OCI-LY3 (cell line): ENCODE data around the gene POU6F2.

ENCODE experiments used
- H2AFZ ChIP-seq: fragments of 200-600, 300-600 bp; shearing (Covaris generic); 2 replicates; pipeline ENCODE4 v1.6.0; 2014; ENCODE audit warnings: antibody characterized with exemption, low read depth, low read length
- H3K27ac ChIP-seq: fragments of 200-600, 300-600 bp; sonication (generic); 2 replicates; pipeline ENCODE4 v1.5.1; 2014; ENCODE audit warnings: mild to moderate bottlenecking, low read length, moderate library complexity, mixed read lengths
- H3K27me3 ChIP-seq: fragments of 200-600, 300-600 bp; sonication (generic); 2 replicates; pipeline ENCODE4 v1.6.1; 2014; ENCODE audit warnings: low read depth, low read length, mixed read lengths
- H3K36me3 ChIP-seq: fragments of 200-600, 300-600 bp; sonication (generic); replicated peaks from 2 replicates; pipeline ENCODE3; 2014; ENCODE audit warnings: low read depth, low read length, mixed read lengths
- H3K4me1 ChIP-seq: fragments of 300-600, 200-600 bp; sonication (generic); 2 replicates; pipeline ENCODE4 v1.6.1; 2014; ENCODE audit warnings: low read length, mixed read lengths
- H3K4me2 ChIP-seq: fragments of 200-600, 300-600 bp; sonication (generic); 2 replicates; pipeline ENCODE4 v1.6.1; 2014; ENCODE audit warnings: low read length, mixed read lengths
- H3K4me3 ChIP-seq: fragments of 300-600, 200-600 bp; sonication (generic); 2 replicates; pipeline ENCODE4 v1.5.1; 2014; ENCODE audit warnings: antibody characterized with exemption, mild to moderate bottlenecking, low read length, moderate library complexity
- H3K79me2 ChIP-seq: fragments of 300-600, 200-600 bp; shearing (Covaris generic); 2 replicates; pipeline ENCODE4 v1.6.1; 2014; ENCODE audit warnings: mild to moderate bottlenecking, low read length, mixed read lengths
- H3K9ac ChIP-seq: fragments of 300-600, 200-600 bp; shearing (Covaris generic); 2 replicates; pipeline ENCODE4 v1.6.0; 2014; ENCODE audit warnings: mild to moderate bottlenecking, low read length, moderate library complexity
- H3K9me3 ChIP-seq: fragments of 200-600, 300-600 bp; shearing (Covaris generic); 2 replicates; pipeline ENCODE4 v1.6.1; 2014; ENCODE audit warnings: low read length, mixed read lengths; ENCODE audit not compliant: insufficient read depth
- H4K20me1 ChIP-seq: fragments of 200-600, 300-600 bp; sonication (generic); 2 replicates; pipeline ENCODE4 v1.6.1; 2016; ENCODE audit warnings: low read length, mixed read lengths; ENCODE audit not compliant: insufficient read depth
- EZH2phosphoT487 ChIP-seq: fragments of 200-600 bp; shearing (Covaris generic); IDR thresholded peaks from 2 replicates; pipeline ENCODE4 v1.6.1; 2018; ENCODE audit warnings: antibody characterized with exemption, mixed run types, low read depth
- TF ChIP-seq, protein P1 (sequence below): fragments of 200-600, 300-600 bp; sonication (generic); IDR thresholded peaks from 2 replicates; pipeline ENCODE4 v1.5.1; 2014; ENCODE audit warnings: antibody characterized with exemption, low read length, low read depth

Gene POU6F2

DNA sequence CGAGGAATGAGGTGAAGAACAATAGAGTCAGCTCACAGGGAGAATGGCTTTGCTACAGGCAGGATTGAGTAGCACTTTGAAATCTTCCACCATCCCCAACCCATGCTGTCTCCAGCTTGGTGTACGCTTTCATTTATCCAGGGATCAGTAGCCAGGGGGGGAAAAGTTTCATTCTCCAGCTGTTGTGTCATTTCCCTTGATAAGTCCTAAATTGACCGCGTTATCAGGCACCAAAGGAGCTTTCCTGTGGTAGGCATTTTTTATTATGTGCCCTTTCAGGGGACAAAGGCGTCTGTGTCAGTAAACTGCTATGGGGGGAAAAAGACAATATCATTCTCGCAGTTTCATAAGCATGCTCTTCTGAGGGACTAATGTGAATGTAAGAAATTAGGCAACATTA lies 481.9 kb downstream of the POU6F2 start:
- H3K27ac ChIP-seq: no peak overlapping the region
- TF ChIP-seq EZH2phosphoT487: no peak
- TF ChIP-seq, protein P1, sequence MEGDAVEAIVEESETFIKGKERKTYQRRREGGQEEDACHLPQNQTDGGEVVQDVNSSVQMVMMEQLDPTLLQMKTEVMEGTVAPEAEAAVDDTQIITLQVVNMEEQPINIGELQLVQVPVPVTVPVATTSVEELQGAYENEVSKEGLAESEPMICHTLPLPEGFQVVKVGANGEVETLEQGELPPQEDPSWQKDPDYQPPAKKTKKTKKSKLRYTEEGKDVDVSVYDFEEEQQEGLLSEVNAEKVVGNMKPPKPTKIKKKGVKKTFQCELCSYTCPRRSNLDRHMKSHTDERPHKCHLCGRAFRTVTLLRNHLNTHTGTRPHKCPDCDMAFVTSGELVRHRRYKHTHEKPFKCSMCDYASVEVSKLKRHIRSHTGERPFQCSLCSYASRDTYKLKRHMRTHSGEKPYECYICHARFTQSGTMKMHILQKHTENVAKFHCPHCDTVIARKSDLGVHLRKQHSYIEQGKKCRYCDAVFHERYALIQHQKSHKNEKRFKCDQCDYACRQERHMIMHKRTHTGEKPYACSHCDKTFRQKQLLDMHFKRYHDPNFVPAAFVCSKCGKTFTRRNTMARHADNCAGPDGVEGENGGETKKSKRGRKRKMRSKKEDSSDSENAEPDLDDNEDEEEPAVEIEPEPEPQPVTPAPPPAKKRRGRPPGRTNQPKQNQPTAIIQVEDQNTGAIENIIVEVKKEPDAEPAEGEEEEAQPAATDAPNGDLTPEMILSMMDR: no peak
- no peak overlapping the region for H2AFZ ChIP-seq
- no peaks in the 10 kb centered on the region for H3K4me1 ChIP-seq
- H3K36me3 ChIP-seq: no peaks in the 10 kb centered on the region
- no peaks in the 10 kb centered on the region for H4K20me1 ChIP-seq
- H3K4me2 ChIP-seq: no peak overlapping the region
- no peak overlapping the region for H3K9ac ChIP-seq
- peaks cover 49% of the 10 kb centered on the region for H3K27me3 ChIP-seq
- H3K9me3 ChIP-seq: no peaks in the 10 kb centered on the region
- H3K79me2 ChIP-seq: no peaks in the 10 kb centered on the region
- H3K4me3 ChIP-seq: no peak overlapping the region

DNA sequence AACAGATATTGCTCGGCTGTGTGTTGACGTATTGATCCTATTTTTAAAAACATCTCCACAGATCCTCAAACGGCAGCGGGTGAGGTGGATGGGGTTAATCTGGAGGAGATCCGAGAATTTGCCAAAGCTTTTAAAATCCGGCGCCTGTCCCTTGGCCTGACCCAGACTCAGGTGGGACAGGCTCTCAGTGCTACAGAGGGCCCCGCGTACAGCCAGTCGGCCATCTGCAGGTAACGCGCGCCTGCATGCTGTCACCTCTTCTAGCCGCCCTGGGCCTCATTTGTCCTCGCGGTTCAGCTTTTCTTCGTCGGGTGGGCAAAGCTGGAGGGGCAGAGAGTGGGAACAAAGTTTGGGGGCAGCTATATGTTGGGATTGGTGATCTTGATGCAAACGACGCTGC lies 482.8 kb downstream of the POU6F2 start:
- H3K4me1 ChIP-seq: peaks cover 4% of the 10 kb centered on the region; the same call in 1 of the 2 replicates
- no peak overlapping the region for H3K27ac ChIP-seq
- no peaks in the 10 kb centered on the region for H3K9me3 ChIP-seq
- no peak overlapping the region for H3K4me2 ChIP-seq
- no peak overlapping the region for H2AFZ ChIP-seq
- TF ChIP-seq, protein P1: no peak
- TF ChIP-seq EZH2phosphoT487: no peak
- H3K4me3 ChIP-seq: no peak overlapping the region
- no peaks in the 10 kb centered on the region for H3K79me2 ChIP-seq
- H4K20me1 ChIP-seq: no peaks in the 10 kb centered on the region
- no peaks in the 10 kb centered on the region for H3K36me3 ChIP-seq
- peaks cover 43% of the 10 kb centered on the region for H3K27me3 ChIP-seq
- no peak overlapping the region for H3K9ac ChIP-seq

DNA sequence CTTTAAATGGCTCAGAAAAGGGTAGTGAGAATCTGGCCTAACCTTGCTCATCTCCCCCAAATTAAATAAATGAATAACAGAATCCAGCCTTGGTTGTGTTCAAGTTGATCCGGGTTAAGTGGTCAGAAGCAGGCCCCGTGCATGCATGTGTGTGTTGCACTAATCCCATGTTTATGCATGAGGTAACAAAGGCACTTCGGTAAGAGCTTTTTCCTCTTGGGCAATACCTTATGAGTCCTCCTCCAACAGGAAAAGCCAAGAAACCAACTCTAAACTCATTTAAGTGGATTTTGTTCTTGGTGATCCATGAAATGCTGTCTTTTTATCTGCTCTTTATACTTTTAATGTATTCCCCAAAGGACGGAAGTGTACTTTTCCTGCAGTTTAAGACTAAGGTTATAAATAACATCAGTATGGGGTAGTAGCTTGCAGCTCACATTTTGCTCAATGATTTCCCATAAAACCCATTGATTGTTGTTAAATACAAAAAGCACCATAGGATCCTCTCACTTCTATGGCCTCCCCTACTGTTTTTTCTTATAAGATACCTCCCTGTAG lies 483.6 kb downstream of the POU6F2 start:
- no peak overlapping the region for H3K27ac ChIP-seq
- no peak overlapping the region for H3K9ac ChIP-seq
- H3K9me3 ChIP-seq: no peaks in the 10 kb centered on the region
- no peaks in the 10 kb centered on the region for H3K79me2 ChIP-seq
- no peak overlapping the region for H3K4me3 ChIP-seq
- H4K20me1 ChIP-seq: no peaks in the 10 kb centered on the region
- peaks cover 42% of the 10 kb centered on the region for H3K27me3 ChIP-seq
- H3K36me3 ChIP-seq: no peaks in the 10 kb centered on the region
- no peak overlapping the region for H3K4me2 ChIP-seq
- TF ChIP-seq EZH2phosphoT487: no peak
- TF ChIP-seq, protein P1: no peak
- peaks cover 5% of the 10 kb centered on the region; the same call in 1 of the 2 replicates for H3K4me1 ChIP-seq
- no peak overlapping the region for H2AFZ ChIP-seq

DNA sequence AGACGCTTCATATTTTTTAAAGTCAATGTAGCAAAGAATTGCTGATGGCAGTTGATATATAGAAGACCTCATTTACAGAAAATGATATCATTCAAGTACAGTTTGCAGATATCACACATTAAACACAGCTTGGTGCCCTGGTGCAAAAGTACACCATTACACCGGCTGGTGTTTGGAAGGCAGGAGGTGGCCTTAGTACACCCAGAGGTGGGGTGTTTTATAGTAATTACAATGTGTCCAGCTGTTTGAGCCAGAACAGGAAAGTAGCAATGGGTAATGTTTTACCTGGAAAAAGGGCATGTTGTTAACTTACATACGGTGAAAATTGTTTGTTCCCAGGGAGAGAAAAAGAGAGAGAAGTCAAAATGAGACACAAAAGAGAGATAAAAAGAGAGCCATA lies 485.5 kb downstream of the POU6F2 start:
- Histone ChIP-seq H3K36me3 (no peaks in the 10 kb centered on the region), H3K27me3 (peaks cover 48% of the 10 kb centered on the region), H3K27ac (no peak overlapping the region), H3K79me2 (no peaks in the 10 kb centered on the region), H4K20me1 (no peaks in the 10 kb centered on the region), H3K9me3 (no peaks in the 10 kb centered on the region), H3K4me2 (no peak overlapping the region), H2AFZ (no peak overlapping the region), H3K9ac (no peak overlapping the region), H3K4me3 (no peak overlapping the region), H3K4me1 (peaks cover 5% of the 10 kb centered on the region; the same call in 1 of the 2 replicates)
- TF ChIP-seq, protein P1: no peak
- no peak for TF ChIP-seq EZH2phosphoT487
